GM23248 (cell line): ENCODE measurements around the gene LIN7C. TPM values are rescaled to one million over a fixed set of nuclear protein-coding genes. Genes with fewer than 3 reads are reported as not detected.

Experiments used
- DNase-seq: peaks from one replicate; pipeline ENCODE4 v3.0.0-alpha.2; 2015
- H2AFZ ChIP-seq: fragments of 200-600 bp; sonication (generic); 2 replicates; pipeline ENCODE4 v1.6.1; 2016; ENCODE audit warnings: antibody characterized with exemption
- H3F3A ChIP-seq: fragments of 200-600 bp; sonication (generic); 2 replicates; pipeline ENCODE4 v1.6.1; 2016; ENCODE audit warnings: mild to moderate bottlenecking, antibody characterized with exemption, mixed run types; ENCODE audit not compliant: insufficient read depth
- H3K27ac ChIP-seq: fragments of 200-600 bp; sonication (generic); 2 replicates; pipeline ENCODE4 v1.5.1; 2016; ENCODE audit warnings: mild to moderate bottlenecking
- H3K27me3 ChIP-seq: fragments of 200-600 bp; sonication (generic); replicated peaks from 2 replicates; pipeline ENCODE4 v1.6.1; 2016; ENCODE audit warnings: mild to moderate bottlenecking; ENCODE audit not compliant: insufficient read depth
- H3K36me3 ChIP-seq: fragments of 200-600 bp; sonication (generic); 2 replicates; pipeline ENCODE4 v1.6.1; 2016; ENCODE audit warnings: low read depth, mild to moderate bottlenecking
- H3K4me1 ChIP-seq: fragments of 200-600 bp; sonication (generic); 2 replicates; pipeline ENCODE4 v1.6.1; 2016; ENCODE audit warnings: mild to moderate bottlenecking; ENCODE audit not compliant: insufficient read depth
- H3K4me2 ChIP-seq: fragments of 200-600 bp; sonication (generic); one replicate; pipeline ENCODE4 v1.6.1; 2016; ENCODE audit warnings: mild to moderate bottlenecking; ENCODE audit not compliant: unreplicated experiment
- H3K4me3 ChIP-seq: fragments of 200-600 bp; sonication (generic); 2 replicates; pipeline ENCODE4 v1.5.1; 2016; ENCODE audit warnings: mild to moderate bottlenecking
- H3K79me2 ChIP-seq: fragments of 200-600 bp; sonication (generic); 2 replicates; pipeline ENCODE4 v1.6.1; 2016; ENCODE audit warnings: mild to moderate bottlenecking; ENCODE audit not compliant: insufficient read depth
- H3K9ac ChIP-seq: fragments of 200-600 bp; sonication (generic); 2 replicates; pipeline ENCODE4 v1.6.1; 2016; ENCODE audit warnings: mild to moderate bottlenecking
- H3K9me2 ChIP-seq: fragments of 200-600 bp; sonication (generic); 2 replicates; pipeline ENCODE4 v1.6.1; 2016; ENCODE audit warnings: mixed run types, mild to moderate bottlenecking, moderate library complexity; ENCODE audit not compliant: insufficient read depth
- H3K9me3 ChIP-seq: fragments of 200-600 bp; sonication (generic); one replicate; pipeline ENCODE4 v1.6.1; 2017; ENCODE audit warnings: low read depth
- H4K20me1 ChIP-seq: fragments of 200-600 bp; sonication (generic); 2 replicates; pipeline ENCODE4 v1.6.0; 2016; ENCODE audit not compliant: insufficient read depth
- EZH2 ChIP-seq: fragments of 200-600 bp; sonication (generic); IDR thresholded peaks from 2 replicates; pipeline ENCODE4 v1.6.1; 2018; ENCODE audit warnings: antibody characterized with exemption, mild to moderate bottlenecking; ENCODE audit not compliant: insufficient read depth, poor library complexity, severe bottlenecking
- EZH2phosphoT487 ChIP-seq: fragments of 200-600 bp; sonication (generic); IDR thresholded peaks from 2 replicates; pipeline ENCODE4 v1.6.1; 2018; ENCODE audit warnings: antibody characterized with exemption, moderate library complexity, mild to moderate bottlenecking, low read depth; ENCODE audit not compliant: insufficient read depth
- WGBS, 2 experiments: methylation state at CpG; one replicate each; pipeline ENCODE4 v1.1.6; 2015 to 2017; ENCODE audit warnings: low lambda C conversion rate in 2 of 2, low coverage in 1 of 2; ENCODE audit errors: missing lambda C conversion rate in 2 of 2; 5-methylcytosine and 5-hydroxymethylcytosine counted together
- in situ Hi-C: fragments of 300-500 bp; cut with MboI; formaldehyde crosslinking; loops from 2 replicates; pipeline ENCODE4 v1.15.0; 2020
- polyA plus RNA-seq: library from polyadenylated mRNA; unstranded; fragments of >200 nt; fragmentation: Nextera tagmentation; extraction: Ambion mirVana; gene quantifications from 2 replicates; pipeline ENCODE4 v1.2.1, GENCODE V29; 2016
- total RNA-seq: library from RNA; depleted of rRNA; stranded (reverse); fragments of >200 nt; shearing (Covaris generic); gene quantifications from 2 replicates; pipeline ENCODE4 v1.2.3, GENCODE V29; 2014

LIN7C gene
- total and polyA plus RNA-seq, 2 experiments from 2014 or later: 43.0 to 47.0 TPM

- in situ Hi-C loops: no loop called here
- TF ChIP-seq EZH2 (no peak), EZH2phosphoT487 (no peak)
- Histone ChIP-seq H3K27me3 (no peaks in the 10 kb centered on the region), H3K36me3 (no peaks in the 10 kb centered on the region), H3K27ac (no peak overlapping the region), H3K9ac (no peak overlapping the region), H3K9me3 (no peaks in the 10 kb centered on the region), H3K4me3 (no peak overlapping the region), H3K79me2 (no peaks in the 10 kb centered on the region), H3K4me2 (no peak overlapping the region), H3K4me1 (peaks cover 11% of the 10 kb centered on the region), H4K20me1 (no peaks in the 10 kb centered on the region), H3K9me2 (no peaks in the 10 kb centered on the region), H3F3A (0 out of 2 replicates have a peak, but pooled peaks cover 4% of the 10 kb centered on the region), H2AFZ (no peak overlapping the region)
- DNase-seq: no peak
- 99 to 100% methylated on average over 2 of the region's 2 CpGs for WGBS, 2 experiments
Measured at GRCh38 chr11:27535103-27535502, 28.5 kb upstream of the LIN7C start.

- Histone ChIP-seq H3K27me3 (no peaks in the 10 kb centered on the region), H3K9me2 (no peaks in the 10 kb centered on the region), H3F3A (0 out of 2 replicates have a peak, but pooled peaks cover 4% of the 10 kb centered on the region), H3K4me3 (no peak overlapping the region), H2AFZ (no peak overlapping the region), H3K36me3 (no peaks in the 10 kb centered on the region), H3K9ac (no peak overlapping the region), H3K79me2 (no peaks in the 10 kb centered on the region), H4K20me1 (no peaks in the 10 kb centered on the region), H3K4me2 (no peak overlapping the region), H3K4me1 (peaks cover 11% of the 10 kb centered on the region), H3K27ac (no peak overlapping the region), H3K9me3 (no peaks in the 10 kb centered on the region)
- no peak for TF ChIP-seq EZH2phosphoT487
- 51 to 58% methylated on average over 4 of the region's 4 CpGs for WGBS, 2 experiments
- in situ Hi-C loops: no loop called here
- DNase-seq: peak; percentile 43
Measured at GRCh38 chr11:27532652-27533325, 26.2 kb upstream of the LIN7C start.

DNA sequence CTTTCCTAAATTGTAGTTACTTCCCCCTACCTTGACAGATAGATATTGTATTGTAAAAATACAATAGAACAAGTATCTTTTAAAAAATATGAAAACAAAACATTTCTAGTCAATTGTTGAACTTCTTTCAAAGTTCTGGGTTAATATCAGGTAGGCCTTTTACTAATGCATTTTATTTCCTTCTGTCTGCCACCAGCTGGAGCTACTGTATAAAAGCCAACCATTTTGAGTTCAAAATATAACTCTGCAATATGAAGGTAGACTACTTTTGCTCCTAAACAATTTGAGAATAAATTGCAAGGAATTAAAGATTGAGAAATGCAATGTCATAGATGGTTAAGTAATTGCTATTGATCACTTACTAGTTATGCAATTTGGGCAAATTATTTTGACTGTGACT is 22.1 kb upstream of the LIN7C start:
- no peak overlapping the region for H3K27ac ChIP-seq
- no peak for DNase-seq
- no peaks in the 10 kb centered on the region for H3K36me3 ChIP-seq
- in situ Hi-C loops: no loop called here
- no peak overlapping the region for H3K4me3 ChIP-seq
- no peaks in the 10 kb centered on the region for H3K79me2 ChIP-seq
- H3K9me2 ChIP-seq: no peaks in the 10 kb centered on the region
- peaks cover 11% of the 10 kb centered on the region; the same call in 1 of the 2 replicates for H3F3A ChIP-seq
- TF ChIP-seq EZH2 (no peak), EZH2phosphoT487 (no peak)
- no peaks in the 10 kb centered on the region for H3K27me3 ChIP-seq
- no peak overlapping the region for H2AFZ ChIP-seq
- H4K20me1 ChIP-seq: no peaks in the 10 kb centered on the region
- H3K4me2 ChIP-seq: no peak overlapping the region
- no peak overlapping the region for H3K9ac ChIP-seq
- H3K9me3 ChIP-seq: no peaks in the 10 kb centered on the region
- peaks cover 11% of the 10 kb centered on the region for H3K4me1 ChIP-seq

- Histone ChIP-seq H3K9ac (no peak overlapping the region), H4K20me1 (no peaks in the 10 kb centered on the region), H3K4me1 (no peaks in the 10 kb centered on the region), H3K27ac (no peak overlapping the region), H3K4me2 (no peak overlapping the region), H3K4me3 (no peak overlapping the region), H3K36me3 (no peaks in the 10 kb centered on the region), H3K27me3 (no peaks in the 10 kb centered on the region), H2AFZ (no peak overlapping the region), H3K79me2 (no peaks in the 10 kb centered on the region), H3F3A (peaks cover 7% of the 10 kb centered on the region; the same call in 1 of the 2 replicates), H3K9me3 (no peaks in the 10 kb centered on the region), H3K9me2 (no peaks in the 10 kb centered on the region)
- TF ChIP-seq EZH2: no peak
- no peak for TF ChIP-seq EZH2phosphoT487
- DNase-seq: no peak
- 90 to 93% methylated on average over 2 of the region's 2 CpGs for WGBS, 2 experiments
- in situ Hi-C loops: no loop called here
Measured at GRCh38 chr11:27526535-27526934, 20.0 kb upstream of the LIN7C start.
